GM12878 (cell line): ENCODE data around the gene PAX5. TPM values are rescaled to one million over a fixed set of nuclear protein-coding genes. Genes with fewer than 3 reads are reported as not detected.

Source experiments
- ATAC-seq: fragments of 200-7000 bp; cut with Tn5 transposase; 3 replicates; pipeline ENCODE4 v1.9.1; 2020; ENCODE audit warnings: mild to moderate bottlenecking, moderate library complexity
- BruUV-seq: library from RNA; stranded (reverse); fragments of 400-500 nt; replicated peaks from 2 replicates; lab custom pipeline; 2021; lab: Mats Ljungman, UMichigan
- CTCF ChIA-PET: fragments of 300-600 bp; sonication (Branson Sonifier 250); formaldehyde crosslinking; extraction: SDS; loops from one replicate; lab custom pipeline; 2021; ENCODE audit warnings: inconsistent platforms; lab: Yijun Ruan, JAX
- POLR2A ChIA-PET: fragments of 350-600 bp; formaldehyde crosslinking; extraction: SDS; loops from one replicate; lab custom pipeline; 2021; ENCODE audit warnings: inconsistent platforms; lab: Charles Lee
- RAD21 ChIA-PET: fragments of 300-600 bp; sonication (Branson Sonifier 250); formaldehyde crosslinking; loops from one replicate; lab custom pipeline; 2023; ENCODE audit warnings: antibody characterized with exemption; ENCODE audit not compliant: unreplicated experiment; lab: Charles Lee
- SMC1A ChIA-PET: fragments of 300-600 bp; sonication (Branson Sonifier 250); formaldehyde crosslinking; loops from one replicate; lab custom pipeline; 2023; ENCODE audit not compliant: unreplicated experiment, uncharacterized antibody; lab: Charles Lee
- DNase-seq: peaks from one replicate; pipeline ENCODE4 v3.0.0-alpha.2; 2011; ENCODE audit warnings: low read depth, low spot score
- FAIRE-seq: peaks from 3 replicates; lab custom pipeline; 2011; peaks lifted over from hg19 to GRCh38; lab: Jason Lieb, UNC
- H2AFZ ChIP-seq: 2 replicates; pipeline ENCODE4 v1.6.0; 2011; ENCODE audit warnings: low read depth, low read length, control low read depth; ENCODE audit not compliant: control insufficient read depth
- H3K27ac ChIP-seq: 2 replicates; pipeline ENCODE4 v1.5.1; 2011; ENCODE audit warnings: control low read depth; ENCODE audit not compliant: control insufficient read depth, insufficient read depth
- H3K27me3 ChIP-seq, 2 experiments: replicated peaks in 1 of 2; 2 replicates each; pipeline versions ENCODE4 v1.6.0 to v1.6.1; 2011; ENCODE audit warnings: low read length in 1 of 2; ENCODE audit not compliant: control insufficient read depth in 2 of 2, insufficient read depth in 2 of 2
- H3K36me3 ChIP-seq, 2 experiments: 2 replicates each; pipeline ENCODE4 v1.5.1; 2011; ENCODE audit warnings: low read length in 1 of 2; ENCODE audit not compliant: control insufficient read depth in 2 of 2, insufficient read depth in 2 of 2
- H3K4me1 ChIP-seq: 2 replicates; pipeline ENCODE4 v1.6.1; 2011; ENCODE audit warnings: mild to moderate bottlenecking, low read length, moderate library complexity, mixed read lengths; ENCODE audit not compliant: control insufficient read depth, insufficient read depth
- H3K4me2 ChIP-seq: 2 replicates; pipeline ENCODE4 v1.6.0; 2011; ENCODE audit warnings: control low read depth; ENCODE audit not compliant: control insufficient read depth, insufficient read depth
- H3K4me3 ChIP-seq: fragments of 200-600 bp; sonication (generic); 2 replicates; pipeline ENCODE4 v1.5.1; 2016
- H3K79me2 ChIP-seq: 2 replicates; pipeline ENCODE4 v1.6.0; 2011; ENCODE audit warnings: low read length; ENCODE audit not compliant: control insufficient read depth, insufficient read depth
- H3K9ac ChIP-seq: 2 replicates; pipeline ENCODE4 v1.8.0; 2011; ENCODE audit warnings: low read length, control low read depth, mixed read lengths; ENCODE audit not compliant: control insufficient read depth, insufficient read depth
- H3K9me3 ChIP-seq: replicated peaks from 3 replicates; pipeline ENCODE4 v1.5.1; 2011; ENCODE audit warnings: mild to moderate bottlenecking, low read length; ENCODE audit not compliant: control insufficient read depth, insufficient read depth
- H4K20me1 ChIP-seq: 2 replicates; pipeline ENCODE4 v1.6.0; 2011; ENCODE audit not compliant: control insufficient read depth, insufficient read depth
- BRCA1 ChIP-seq: IDR thresholded peaks from 2 replicates; pipeline ENCODE4 v1.6.1; 2011; ENCODE audit warnings: low read depth, low read length, improper control_type of control experiment
- CHD2 ChIP-seq: IDR thresholded peaks from 2 replicates; pipeline ENCODE4 v1.6.1; 2011; ENCODE audit warnings: low read depth, low read length, improper control_type of control experiment, borderline replicate concordance
- FOXK2 ChIP-seq: fragments of 450-650 bp; IDR thresholded peaks from 2 replicates; pipeline ENCODE4 v1.6.1; 2017; ENCODE audit warnings: mild to moderate bottlenecking, moderate library complexity
- NKRF ChIP-seq: fragments of 450-650 bp; conservative IDR thresholded peaks from 2 replicates; pipeline ENCODE4 v1.6.1; 2017; ENCODE audit warnings: mild to moderate bottlenecking, moderate library complexity
- POLR2AphosphoS5 ChIP-seq: IDR thresholded peaks from 2 replicates; pipeline ENCODE4 v1.6.1; 2011; ENCODE audit warnings: mild to moderate bottlenecking, low read length, inconsistent platforms
- SIN3A ChIP-seq: IDR thresholded peaks from 2 replicates; pipeline ENCODE4 v1.6.1; 2012; ENCODE audit warnings: low read depth, low read length, improper control_type of control experiment
- SIX5 ChIP-seq: IDR thresholded peaks from 2 replicates; pipeline ENCODE4 v1.6.1; 2011; ENCODE audit warnings: mild to moderate bottlenecking, low read depth, low read length, moderate library complexity; ENCODE audit not compliant: severe bottlenecking
- SPI1 ChIP-seq: IDR thresholded peaks from 2 replicates; pipeline ENCODE4 v1.6.1; 2011; ENCODE audit warnings: low read depth, mild to moderate bottlenecking, low read length, moderate library complexity, borderline replicate concordance; ENCODE audit not compliant: insufficient read depth
- SUZ12 ChIP-seq: fragments of 200-600 bp; sonication (generic); IDR thresholded peaks from one replicate; pipeline ENCODE4 v1.6.1; 2018; ENCODE audit warnings: antibody characterized with exemption, mild to moderate bottlenecking; ENCODE audit not compliant: unreplicated experiment
- WRNIP1 ChIP-seq: IDR thresholded peaks from 2 replicates; pipeline ENCODE4 v1.6.1; 2011; ENCODE audit warnings: low read depth, low read length, improper control_type of control experiment, borderline replicate concordance
- ZNF384 ChIP-seq: IDR thresholded peaks from 2 replicates; pipeline ENCODE4 v1.6.1; 2012; ENCODE audit warnings: low read depth, mild to moderate bottlenecking, low read length, improper control_type of control experiment, borderline replicate concordance
- ZNF592 ChIP-seq: fragments of 450-650 bp; IDR thresholded peaks from 2 replicates; pipeline ENCODE4 v1.6.1; 2017; ENCODE audit warnings: mild to moderate bottlenecking, moderate library complexity
- WGBS: methylation state at CpG from one replicate; pipeline ENCODE4 v1.1.6; 2016; ENCODE audit warnings: low lambda C conversion rate; ENCODE audit not compliant: insufficient replicate concordance, insufficient coverage; ENCODE audit errors: missing lambda C conversion rate; 5-methylcytosine and 5-hydroxymethylcytosine counted together
- in situ Hi-C: fragments of 300-500 bp; cut with MboI; formaldehyde crosslinking; loops from 9 replicates; pipeline ENCODE4 v1.14.3; 2018; ENCODE audit warnings: mixed read lengths
- intact Hi-C: fragments of 100-400 bp; cut with micrococcal nuclease; formaldehyde crosslinking; loops from one replicate; pipeline ENCODE4 v1.14.2; 2022; ENCODE audit not compliant: unreplicated experiment
- polyA plus RNA-seq, 11 experiments: library from polyadenylated mRNA; depleted of rRNA in 4 of 11; unstranded in 6 of 11; stranded (reverse) in 5 of 11; fragments of >200 nt; fragmentation: Nextera tagmentation in 4 of 11; fragmentation: Illumina TruSeq in 1 of 11; extraction: Ambion mirVana in 4 of 11; extraction: Trizol in 1 of 11; gene quantifications; 1 replicate in 1 of 11; 2 replicates in 10 of 11; pipeline versions ENCODE4 v1.2.1 to v1.2.3, GENCODE V29; 2011 to 2016; ENCODE audit warnings: inconsistent platforms in 2 of 11, missing spikeins in 2 of 11, low read depth in 1 of 11
- total RNA-seq, 4 experiments: library from RNA; depleted of rRNA in 3 of 4; stranded (reverse); fragments of >200 nt in 3 of 4; fragmentation: Illumina TruSeq in 1 of 4; extraction: Trizol in 1 of 4; gene quantifications; 2 replicates each; pipeline versions ENCODE4 v1.2.1 to v1.2.3, GENCODE V29; 2013 to 2021
- TF ChIP-seq, protein P1 (sequence below): IDR thresholded peaks from 2 replicates; pipeline ENCODE4 v1.6.1; 2012; ENCODE audit warnings: improper control_type of control experiment, low read depth, low read length; ENCODE audit not compliant: insufficient replicate concordance

Gene PAX5
- total and polyA plus RNA-seq, 10 of the 15 experiments (the other 5 are each of a cell fraction or from before 2014, with no cell fraction given) = 2.2 to 123 (median 31.9) TPM

- SMC1A ChIA-PET = interaction anchor here (1.6 kb wide), 1 partner anchor 26 kb away, joined by 3 read pairs; no protein-coding TSS in a partner anchor
- WGBS = 79% methylated on average over 5 of the region's 5 CpGs
- RAD21 ChIA-PET = no interaction called here
- CTCF ChIA-PET = interaction anchor here (1.2 kb wide), 1 partner anchor 13 kb away, joined by 3 read pairs; no protein-coding TSS in a partner anchor
- Histone ChIP-seq H3K27ac (no peak overlapping the region), H3K9me3 (no peaks in the 10 kb centered on the region), H3K4me1 (no peaks in the 10 kb centered on the region; the same call in 1 of the 2 replicates), H3K9ac (no peak overlapping the region), H3K27me3 (peaks cover 0 to 2% of the 10 kb centered on the region in 2 experiments; a peak in 1 of 4 replicates), H3K4me3 (no peak overlapping the region), H4K20me1 (no peaks in the 10 kb centered on the region), H2AFZ (no peak overlapping the region), H3K79me2 (no peaks in the 10 kb centered on the region), H3K4me2 (no peak overlapping the region), H3K36me3 (no peaks in the 10 kb centered on the region)
- DNase-seq = no peak
- ATAC-seq = no peak
- intact Hi-C loops (no loop called here), in situ Hi-C loops (no loop called here)
- no TSS peak for BruUV-seq
- no peak for FAIRE-seq
- POLR2A ChIA-PET = no interaction called here
- TF ChIP-seq FOXK2 (no peak), POLR2AphosphoS5 (no peak), WRNIP1 (no peak), NKRF (no peak), SUZ12 (no peak), BRCA1 (no peak), CHD2 (no peak), ZNF384 (no peak), SIN3A (no peak), ZNF592 (no peak), SPI1 (no peak), SIX5 (no peak)
- TF ChIP-seq, protein P1, sequence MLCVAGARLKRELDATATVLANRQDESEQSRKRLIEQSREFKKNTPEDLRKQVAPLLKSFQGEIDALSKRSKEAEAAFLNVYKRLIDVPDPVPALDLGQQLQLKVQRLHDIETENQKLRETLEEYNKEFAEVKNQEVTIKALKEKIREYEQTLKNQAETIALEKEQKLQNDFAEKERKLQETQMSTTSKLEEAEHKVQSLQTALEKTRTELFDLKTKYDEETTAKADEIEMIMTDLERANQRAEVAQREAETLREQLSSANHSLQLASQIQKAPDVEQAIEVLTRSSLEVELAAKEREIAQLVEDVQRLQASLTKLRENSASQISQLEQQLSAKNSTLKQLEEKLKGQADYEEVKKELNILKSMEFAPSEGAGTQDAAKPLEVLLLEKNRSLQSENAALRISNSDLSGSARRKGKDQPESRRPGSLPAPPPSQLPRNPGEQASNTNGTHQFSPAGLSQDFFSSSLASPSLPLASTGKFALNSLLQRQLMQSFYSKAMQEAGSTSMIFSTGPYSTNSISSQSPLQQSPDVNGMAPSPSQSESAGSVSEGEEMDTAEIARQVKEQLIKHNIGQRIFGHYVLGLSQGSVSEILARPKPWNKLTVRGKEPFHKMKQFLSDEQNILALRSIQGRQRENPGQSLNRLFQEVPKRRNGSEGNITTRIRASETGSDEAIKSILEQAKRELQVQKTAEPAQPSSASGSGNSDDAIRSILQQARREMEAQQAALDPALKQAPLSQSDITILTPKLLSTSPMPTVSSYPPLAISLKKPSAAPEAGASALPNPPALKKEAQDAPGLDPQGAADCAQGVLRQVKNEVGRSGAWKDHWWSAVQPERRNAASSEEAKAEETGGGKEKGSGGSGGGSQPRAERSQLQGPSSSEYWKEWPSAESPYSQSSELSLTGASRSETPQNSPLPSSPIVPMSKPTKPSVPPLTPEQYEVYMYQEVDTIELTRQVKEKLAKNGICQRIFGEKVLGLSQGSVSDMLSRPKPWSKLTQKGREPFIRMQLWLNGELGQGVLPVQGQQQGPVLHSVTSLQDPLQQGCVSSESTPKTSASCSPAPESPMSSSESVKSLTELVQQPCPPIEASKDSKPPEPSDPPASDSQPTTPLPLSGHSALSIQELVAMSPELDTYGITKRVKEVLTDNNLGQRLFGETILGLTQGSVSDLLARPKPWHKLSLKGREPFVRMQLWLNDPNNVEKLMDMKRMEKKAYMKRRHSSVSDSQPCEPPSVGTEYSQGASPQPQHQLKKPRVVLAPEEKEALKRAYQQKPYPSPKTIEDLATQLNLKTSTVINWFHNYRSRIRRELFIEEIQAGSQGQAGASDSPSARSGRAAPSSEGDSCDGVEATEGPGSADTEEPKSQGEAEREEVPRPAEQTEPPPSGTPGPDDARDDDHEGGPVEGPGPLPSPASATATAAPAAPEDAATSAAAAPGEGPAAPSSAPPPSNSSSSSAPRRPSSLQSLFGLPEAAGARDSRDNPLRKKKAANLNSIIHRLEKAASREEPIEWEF = no peak
Observed at GRCh38 chr9:36827593-36827992, 206.5 kb downstream of the PAX5 start.
